Transverse colon (tissue), 4 donors: ENCODE data around the gene MRGPRD. TPM values are rescaled to one million over a fixed set of nuclear protein-coding genes. Genes with fewer than 3 reads are reported as not detected.
A peak's percentile ranks its signal among the peaks of the same experiment; 100 is the strongest.

ENCODE experiments used
- DNase-seq: peaks from one replicate; pipeline ENCODE4 v3.0.0-alpha.2; 2019
- H3K27ac ChIP-seq, 4 donors: fragments of 200-600 bp; sonication (generic); 2 replicates each; pipeline ENCODE4 v1.5.1; 2016 to 2018; ENCODE audit warnings: inconsistent platforms in 4 of 4
- H3K27me3 ChIP-seq: fragments of 200-600 bp; sonication (generic); 2 replicates; pipeline ENCODE4 v1.5.1; 2017; ENCODE audit warnings: inconsistent platforms
- H3K36me3 ChIP-seq, 4 donors: fragments of 200-600 bp; sonication (generic); 2 replicates each; pipeline ENCODE4 v1.5.1; 2017 to 2019; ENCODE audit warnings: inconsistent platforms in 4 of 4
- H3K4me1 ChIP-seq, 4 donors: fragments of 200-600 bp; sonication (generic); 2 replicates each; pipeline ENCODE4 v1.5.1; 2017 to 2020; ENCODE audit warnings: inconsistent platforms in 4 of 4
- H3K4me3 ChIP-seq, 4 donors: fragments of 200-600 bp; sonication (generic); 1 replicate in 1 of 4; 2 replicates in 3 of 4; pipeline versions ENCODE4 v1.5.1 to v1.6.1; 2017 to 2019; ENCODE audit warnings: inconsistent platforms in 4 of 4
- H3K9me3 ChIP-seq, 2 donors: fragments of 200-600 bp; sonication (generic); 2 replicates each; pipeline ENCODE4 v1.5.1; 2017 to 2019; ENCODE audit warnings: inconsistent platforms in 2 of 2
- EP300 ChIP-seq: sonication (generic); formaldehyde crosslinking; IDR thresholded peaks from one replicate; pipeline ENCODE4 v1.6.1; 2017; ENCODE audit warnings: antibody characterized with exemption, low read depth
- POLR2A ChIP-seq: fragments of 450-650 bp; IDR thresholded peaks from one replicate; pipeline ENCODE4 v1.6.1; 2016; ENCODE audit warnings: antibody characterized with exemption, mild to moderate bottlenecking, moderate library complexity
- POLR2AphosphoS5 ChIP-seq, 3 donors: sonication (generic); formaldehyde crosslinking; IDR thresholded peaks; one replicate each; pipeline ENCODE4 v1.6.1; 2016; ENCODE audit warnings: antibody characterized with exemption in 3 of 3
- WGBS, 2 donors: methylation state at CpG; one replicate each; pipeline ENCODE4 v1.1.5; 2018; ENCODE audit warnings: low coverage in 1 of 2; 5-methylcytosine and 5-hydroxymethylcytosine counted together
- in situ Hi-C, 4 donors: fragments of 200-750 bp; cut with MboI; loops; one replicate each; pipeline versions ENCODE4 v1.15.0 to v1.15.1; 2017; ENCODE audit warnings: low sequenced_read_pairs in 3 of 4, low pct_ligation_motif_present in 1 of 4, low pct_unique_long_range_greater_than_20kb in 1 of 4
- intact Hi-C: fragments of 100-400 bp; cut with DNase I; formaldehyde crosslinking; loops from one replicate; pipeline ENCODE4 v1.15.1; 2023; ENCODE audit warnings: low total_unique reads
- total RNA-seq, 4 donors: library from RNA; depleted of rRNA; stranded (reverse); fragments of >200 nt; gene quantifications; one replicate each; pipeline ENCODE4 v1.1.0, GENCODE V29; 2016
- TF ChIP-seq, protein P1 (sequence below), 5 experiments: fragments of 200-600 bp in 3 of 5; fragments of 450-650 bp in 2 of 5; sonication (generic) in 3 of 5; IDR thresholded peaks; 1 replicate in 2 of 5; 2 replicates in 3 of 5; pipeline ENCODE4 v1.5.1; 2016 to 2017; ENCODE audit warnings: antibody characterized with exemption in 5 of 5, inconsistent platforms in 3 of 5, mild to moderate bottlenecking in 2 of 5, moderate library complexity in 1 of 5

MRGPRD gene
- total RNA-seq, 4 donors from 2014 or later, result not detected

DNA sequence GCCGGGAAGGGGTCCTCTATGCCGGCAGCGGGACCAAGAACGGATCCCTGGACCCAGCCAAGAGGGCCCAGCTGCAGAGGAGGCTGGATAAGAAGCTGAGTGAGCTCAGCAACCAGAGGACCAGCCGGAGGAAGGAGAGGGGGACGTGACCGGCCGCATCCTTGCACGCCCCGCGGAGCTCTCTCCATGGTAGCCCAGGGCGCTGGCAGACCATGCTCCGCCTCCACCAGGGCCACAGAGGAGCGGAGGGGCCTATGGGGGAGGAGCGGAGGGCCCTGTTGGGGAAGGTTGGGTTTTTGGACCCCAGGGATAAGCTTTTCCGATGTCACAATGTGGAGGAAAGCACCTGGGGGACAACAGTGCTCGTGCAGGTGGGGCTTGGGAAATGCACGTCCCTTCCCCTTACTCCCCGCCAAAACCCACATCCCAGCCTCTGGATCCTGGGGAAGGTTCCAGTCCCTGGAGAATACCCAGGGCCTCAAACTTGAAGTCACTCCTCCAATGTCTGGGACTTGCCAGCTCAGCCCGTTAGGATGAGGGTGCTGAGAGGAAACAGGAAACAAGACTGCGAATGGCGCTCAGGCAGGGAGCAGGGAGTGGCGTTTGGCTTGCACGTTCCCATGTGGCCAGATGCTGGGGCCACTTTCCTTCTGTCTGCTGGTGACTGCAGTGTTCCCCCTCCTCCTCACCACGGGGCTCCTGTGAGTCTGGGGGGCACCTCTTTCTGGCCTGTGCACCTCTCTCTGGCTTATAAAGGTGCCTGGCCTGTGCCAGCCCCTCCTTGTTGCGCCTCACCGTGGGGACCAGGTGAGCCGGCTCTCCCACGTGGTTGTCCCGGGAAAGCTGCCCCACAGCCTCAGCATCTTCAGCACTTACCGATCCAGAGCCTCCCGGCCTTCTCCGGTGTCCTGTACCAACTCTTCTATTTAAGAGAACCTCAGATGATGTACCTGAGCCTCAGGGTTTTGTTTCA, 40.9 kb downstream of the MRGPRD start:
- in situ Hi-C loops, result no loop called here
- 87% methylated on average over 33 of the region's 33 CpGs; no CpG with 5 or more reads in 1 of the 2 donors for WGBS, 2 donors
- intact Hi-C loops, result no loop called here
- Histone ChIP-seq H3K4me1 (peaks cover 13 to 18% (median 14%) of the 10 kb centered on the region in 4 donors), H3K36me3 (peaks cover 0 to 14% (median 5%) of the 10 kb centered on the region in 4 donors), H3K27me3 (no peaks in the 10 kb centered on the region), H3K9me3 (no peaks in the 10 kb centered on the region), H3K27ac (peak overlapping the region in 3 of 4 donors; percentile 81 to 89 (median 85)), H3K4me3 (no peak overlapping the region)
- TF ChIP-seq POLR2A (no peak), EP300 (no peak), POLR2AphosphoS5 (IDR thresholded peaks at IDR 0.05) (no peak)
- TF ChIP-seq, protein P1, sequence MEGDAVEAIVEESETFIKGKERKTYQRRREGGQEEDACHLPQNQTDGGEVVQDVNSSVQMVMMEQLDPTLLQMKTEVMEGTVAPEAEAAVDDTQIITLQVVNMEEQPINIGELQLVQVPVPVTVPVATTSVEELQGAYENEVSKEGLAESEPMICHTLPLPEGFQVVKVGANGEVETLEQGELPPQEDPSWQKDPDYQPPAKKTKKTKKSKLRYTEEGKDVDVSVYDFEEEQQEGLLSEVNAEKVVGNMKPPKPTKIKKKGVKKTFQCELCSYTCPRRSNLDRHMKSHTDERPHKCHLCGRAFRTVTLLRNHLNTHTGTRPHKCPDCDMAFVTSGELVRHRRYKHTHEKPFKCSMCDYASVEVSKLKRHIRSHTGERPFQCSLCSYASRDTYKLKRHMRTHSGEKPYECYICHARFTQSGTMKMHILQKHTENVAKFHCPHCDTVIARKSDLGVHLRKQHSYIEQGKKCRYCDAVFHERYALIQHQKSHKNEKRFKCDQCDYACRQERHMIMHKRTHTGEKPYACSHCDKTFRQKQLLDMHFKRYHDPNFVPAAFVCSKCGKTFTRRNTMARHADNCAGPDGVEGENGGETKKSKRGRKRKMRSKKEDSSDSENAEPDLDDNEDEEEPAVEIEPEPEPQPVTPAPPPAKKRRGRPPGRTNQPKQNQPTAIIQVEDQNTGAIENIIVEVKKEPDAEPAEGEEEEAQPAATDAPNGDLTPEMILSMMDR (IDR thresholded peaks at IDR 0.05), result no peak
- no peak for DNase-seq

DNA sequence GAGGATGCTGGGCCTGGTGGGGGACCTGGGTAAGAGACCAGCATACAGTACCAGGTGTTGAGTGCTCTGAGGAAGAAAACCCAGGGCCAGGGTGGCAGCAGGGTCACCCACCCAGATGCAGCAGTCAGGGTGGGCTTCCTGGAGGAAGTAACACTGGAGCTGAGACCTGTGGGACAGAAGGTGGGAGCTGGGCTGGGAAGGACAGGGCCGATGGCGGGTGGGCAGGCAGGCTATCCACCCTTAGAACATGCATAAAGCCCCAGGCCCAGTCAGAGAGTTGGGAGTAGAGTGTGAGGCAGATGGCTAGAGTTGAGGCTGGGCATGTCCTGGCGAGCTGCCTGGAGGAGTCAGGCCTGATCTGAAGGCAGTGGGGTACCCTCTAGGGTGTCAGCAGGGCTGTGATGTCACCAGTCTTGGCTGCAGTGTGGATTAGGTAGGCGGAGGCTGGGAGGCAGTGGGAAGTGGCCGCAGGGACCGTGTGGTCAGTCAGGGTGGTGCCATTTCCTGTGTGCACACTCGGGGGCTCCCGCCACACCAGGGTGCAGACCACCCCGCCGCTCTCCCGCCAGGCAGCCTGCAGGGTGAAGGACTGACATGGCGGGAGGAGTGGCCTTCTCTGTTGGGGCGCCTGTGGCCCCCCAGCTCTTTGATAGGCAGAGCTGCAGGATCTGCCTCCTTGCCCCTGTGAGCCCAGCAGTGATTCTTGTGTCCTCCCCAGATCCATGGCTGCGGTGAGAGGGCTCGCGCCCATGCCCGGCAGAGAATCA, 41.8 kb downstream of the MRGPRD start:
- peak overlapping the region in 3 of 4 donors; percentile 81 to 89 (median 85) for H3K27ac ChIP-seq
- H3K4me3 ChIP-seq, result no peak overlapping the region
- WGBS, 2 donors, result 94% methylated on average over 15 of the region's 17 CpGs; no CpG with 5 or more reads in 1 of the 2 donors
- DNase-seq, result no peak
- intact Hi-C loops, result no loop called here
- in situ Hi-C loops, result no loop called here
- TF ChIP-seq POLR2A (no peak), EP300 (no peak), POLR2AphosphoS5 (IDR thresholded peaks at IDR 0.05) (no peak)
- TF ChIP-seq, protein P1 (IDR thresholded peaks at IDR 0.05), result no peak
- H3K4me1 ChIP-seq, result peaks cover 13 to 17% (median 14%) of the 10 kb centered on the region in 4 donors
- peaks cover 0 to 14% (median 5%) of the 10 kb centered on the region in 4 donors for H3K36me3 ChIP-seq
- no peaks in the 10 kb centered on the region for H3K9me3 ChIP-seq
- H3K27me3 ChIP-seq, result no peaks in the 10 kb centered on the region

DNA sequence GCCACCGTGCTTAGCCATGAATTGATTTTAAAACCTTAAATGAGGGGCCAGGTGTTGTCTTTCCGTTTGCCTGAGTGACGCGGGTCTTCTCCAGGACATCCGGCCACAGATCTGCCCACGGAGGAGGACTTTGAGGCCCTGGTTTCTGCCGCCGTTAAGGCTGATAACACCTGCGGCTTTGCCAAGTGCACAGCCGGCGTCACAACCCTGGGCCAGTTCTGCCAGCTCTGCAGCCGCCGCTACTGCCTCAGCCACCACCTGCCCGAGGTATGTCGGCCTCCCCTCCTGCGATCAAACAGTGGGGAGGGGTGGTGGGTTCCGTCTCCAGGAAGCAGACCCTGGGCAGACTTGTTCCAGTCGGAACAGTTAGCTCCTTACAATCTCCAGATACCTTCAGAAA, 42.7 kb downstream of the MRGPRD start:
- peak overlapping the region in 1 of 4 donors; percentile 89 for H3K27ac ChIP-seq
- intact Hi-C loops (no loop called here), in situ Hi-C loops (no loop called here)
- H3K36me3 ChIP-seq, result peaks cover 0 to 14% (median 5%) of the 10 kb centered on the region in 4 donors
- no peak for DNase-seq
- H3K9me3 ChIP-seq, result no peaks in the 10 kb centered on the region
- peaks cover 5 to 11% (median 7%) of the 10 kb centered on the region in 4 donors for H3K4me1 ChIP-seq
- no peak overlapping the region for H3K4me3 ChIP-seq
- H3K27me3 ChIP-seq, result no peaks in the 10 kb centered on the region
- 92 to 100% methylated on average over 1 to 18 of the region's 18 CpGs for WGBS, 2 donors
- TF ChIP-seq, protein P1 (IDR thresholded peaks at IDR 0.05), result no peak
- TF ChIP-seq POLR2AphosphoS5 (IDR thresholded peaks at IDR 0.05) (no peak), EP300 (no peak), POLR2A (no peak)
